Loucy (cell line): Measurements from ENCODE around the gene FBXL3.
A peak's percentile ranks its signal among the peaks of the same experiment; 100 is the strongest.

ENCODE experiments used
- H2AFZ ChIP-seq: fragments of 200-600 bp; sonication (generic); 2 replicates; pipeline ENCODE4 v1.6.0; 2016; ENCODE audit warnings: antibody characterized with exemption, mild to moderate bottlenecking, low read length, moderate library complexity
- H3F3A ChIP-seq: fragments of 200-600 bp; 2 replicates; pipeline ENCODE4 v1.6.0; 2016; ENCODE audit warnings: antibody characterized with exemption, low read depth, mild to moderate bottlenecking
- H3K27me3 ChIP-seq: fragments of 200-600 bp; sonication (generic); 2 replicates; pipeline ENCODE4 v1.6.1; 2014; ENCODE audit warnings: low read length, mild to moderate bottlenecking; ENCODE audit not compliant: insufficient read depth, poor library complexity, severe bottlenecking
- H3K36me3 ChIP-seq: fragments of 200-600 bp; sonication (generic); 2 replicates; pipeline ENCODE4 v1.6.1; 2016; ENCODE audit warnings: low read length; ENCODE audit not compliant: insufficient read depth
- H3K4me1 ChIP-seq: fragments of 200-600 bp; sonication (generic); 2 replicates; pipeline ENCODE4 v1.5.1; 2014; ENCODE audit warnings: low read length, mild to moderate bottlenecking; ENCODE audit not compliant: insufficient read depth, poor library complexity, severe bottlenecking
- H3K4me2 ChIP-seq: fragments of 200-600 bp; sonication (generic); 2 replicates; pipeline ENCODE4 v1.6.0; 2014; ENCODE audit warnings: antibody characterized with exemption, low read length, low read depth, mild to moderate bottlenecking; ENCODE audit not compliant: poor library complexity, severe bottlenecking
- H3K4me3 ChIP-seq: fragments of 200-600 bp; sonication (generic); 2 replicates; pipeline ENCODE4 v1.5.1; 2014; ENCODE audit warnings: low read length, mild to moderate bottlenecking, mixed read lengths; ENCODE audit not compliant: poor library complexity, severe bottlenecking
- H3K79me2 ChIP-seq: fragments of 200-600 bp; sonication (generic); 2 replicates; pipeline ENCODE4 v1.6.1; 2014; ENCODE audit warnings: low read length; ENCODE audit not compliant: insufficient read depth
- H3K9ac ChIP-seq: fragments of 200-600 bp; sonication (generic); 2 replicates; pipeline ENCODE4 v1.6.0; 2014; ENCODE audit warnings: mild to moderate bottlenecking, low read depth, low read length, moderate library complexity; ENCODE audit not compliant: poor library complexity, severe bottlenecking
- H3K9me2 ChIP-seq: fragments of 200-600 bp; sonication (generic); replicated peaks from 2 replicates; pipeline ENCODE4 v1.6.1; 2016; ENCODE audit warnings: low read depth, low read length, mixed read lengths
- H3K9me3 ChIP-seq: fragments of 200-600 bp; sonication (generic); 2 replicates; pipeline ENCODE4 v1.6.1; 2014; ENCODE audit warnings: mild to moderate bottlenecking, antibody characterized with exemption, low read length, low read depth; ENCODE audit not compliant: insufficient read depth
- H4K20me1 ChIP-seq: fragments of 200-600 bp; sonication (generic); 2 replicates; pipeline ENCODE4 v1.6.0; 2014; ENCODE audit warnings: antibody characterized with exemption, low read length, mild to moderate bottlenecking; ENCODE audit not compliant: insufficient read depth, poor library complexity, severe bottlenecking
- CTCF ChIP-seq: fragments of 200-600 bp; sonication (generic); conservative IDR thresholded peaks from 2 replicates; pipeline ENCODE4 v1.5.1; 2014; ENCODE audit warnings: mild to moderate bottlenecking, antibody characterized with exemption, low read length
- EZH2phosphoT487 ChIP-seq: fragments of 200-600 bp; IDR thresholded peaks from 2 replicates; pipeline ENCODE4 v1.6.1; 2018; ENCODE audit warnings: antibody characterized with exemption, mild to moderate bottlenecking, moderate library complexity, borderline replicate concordance

Gene FBXL3

DNA sequence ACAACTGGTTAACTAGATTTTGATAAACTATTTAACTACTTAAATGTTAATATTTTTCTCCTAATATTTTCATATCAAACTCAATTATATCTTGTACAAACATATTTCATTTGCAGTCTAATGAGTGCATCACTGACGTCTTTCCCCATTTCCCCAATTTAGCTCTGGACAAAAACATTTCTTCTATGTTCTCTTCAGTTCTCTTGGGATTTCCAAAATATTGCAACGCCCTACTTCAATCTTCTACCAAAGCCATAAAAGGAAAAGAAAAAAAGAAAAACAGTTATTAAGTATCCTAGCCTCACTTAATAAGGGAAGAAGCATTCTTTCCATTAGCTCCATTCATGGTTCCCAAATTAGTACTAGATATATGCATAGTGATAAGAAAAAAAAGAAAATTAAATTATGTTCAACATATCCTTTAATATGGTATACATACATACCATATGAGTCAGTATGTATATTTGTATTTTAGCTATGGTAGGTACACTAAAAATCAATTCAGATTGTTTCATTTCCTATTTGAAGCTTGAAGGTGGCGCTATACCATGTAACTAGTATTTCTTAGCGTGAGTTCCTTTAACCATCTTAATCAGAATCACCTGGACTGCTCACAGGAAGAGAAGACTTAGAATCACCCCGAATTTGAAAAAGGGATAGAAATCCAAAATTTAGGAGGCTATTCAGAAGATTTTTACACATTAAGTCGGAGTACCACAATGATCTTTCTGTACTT is 9.9 kb downstream of the FBXL3 start:
- Histone ChIP-seq H4K20me1 (peaks cover 70% of the 10 kb centered on the region), H3K4me3 (no peak overlapping the region), H3F3A (0 out of 2 replicates have a peak, but pooled peaks cover 2% of the 10 kb centered on the region), H3K9me2 (no peaks in the 10 kb centered on the region), H3K4me2 (no peak overlapping the region), H3K4me1 (peaks cover 28% of the 10 kb centered on the region), H3K9me3 (no peaks in the 10 kb centered on the region), H3K9ac (no peak overlapping the region), H2AFZ (no peak overlapping the region), H3K27me3 (no peaks in the 10 kb centered on the region), H3K36me3 (peaks cover 55% of the 10 kb centered on the region), H3K79me2 (peaks cover 48% of the 10 kb centered on the region)
- TF ChIP-seq EZH2phosphoT487, result no peak
- peak; percentile 57 for TF ChIP-seq CTCF

DNA sequence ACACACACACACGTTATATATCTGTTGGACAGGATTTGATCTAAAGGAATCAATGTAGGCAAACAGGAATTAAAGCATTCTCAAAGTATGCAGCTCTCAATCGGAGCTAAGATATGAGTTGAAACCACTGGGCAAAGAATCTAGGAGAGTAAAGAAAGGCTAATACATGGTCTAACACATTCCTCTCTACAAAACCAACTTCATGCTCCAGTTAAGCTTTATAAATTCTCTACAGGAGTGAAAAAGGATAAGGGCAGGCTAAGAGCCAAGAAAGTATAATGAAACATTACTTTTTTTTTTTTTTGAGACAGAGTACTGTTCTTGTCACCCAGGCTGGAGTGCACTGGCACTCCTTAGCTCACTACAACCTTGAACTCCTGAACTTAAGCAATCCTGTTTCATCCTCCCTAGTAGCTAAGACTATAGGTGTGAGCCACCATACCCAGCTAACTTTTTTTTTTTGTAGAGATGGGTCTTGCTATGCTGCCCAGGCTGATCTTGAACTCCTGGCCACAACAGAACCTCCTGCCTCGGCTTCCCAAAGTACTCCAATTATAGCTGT is 10.6 kb downstream of the FBXL3 start:
- Histone ChIP-seq H3F3A (0 out of 2 replicates have a peak, but pooled peaks cover 2% of the 10 kb centered on the region), H3K9ac (no peak overlapping the region), H3K4me1 (peaks cover 22% of the 10 kb centered on the region), H4K20me1 (peaks cover 67% of the 10 kb centered on the region), H3K36me3 (peaks cover 61% of the 10 kb centered on the region), H3K27me3 (no peaks in the 10 kb centered on the region), H3K79me2 (peaks cover 46% of the 10 kb centered on the region), H3K9me3 (no peaks in the 10 kb centered on the region), H3K4me2 (no peak overlapping the region), H3K4me3 (no peak overlapping the region), H2AFZ (no peak overlapping the region), H3K9me2 (no peaks in the 10 kb centered on the region)
- TF ChIP-seq EZH2phosphoT487 (no peak), CTCF (no peak)

GRCh38 chr13:77014906-77015685 is 11.9 kb downstream of the FBXL3 start:
- Histone ChIP-seq H3K4me3 (no peak overlapping the region), H3K9me3 (no peaks in the 10 kb centered on the region), H3K9ac (no peak overlapping the region), H3K36me3 (peaks cover 72% of the 10 kb centered on the region), H3F3A (0 out of 2 replicates have a peak, but pooled peaks cover 2% of the 10 kb centered on the region), H3K27me3 (no peaks in the 10 kb centered on the region), H3K9me2 (no peaks in the 10 kb centered on the region), H3K79me2 (peaks cover 34% of the 10 kb centered on the region), H3K4me2 (no peak overlapping the region), H3K4me1 (peaks cover 12% of the 10 kb centered on the region), H2AFZ (no peak overlapping the region), H4K20me1 (peaks cover 55% of the 10 kb centered on the region)
- TF ChIP-seq CTCF (no peak), EZH2phosphoT487 (no peak)
